HepG2 (cell line): ENCODE measurements around the gene PCSK7. TPM values are rescaled to one million over a fixed set of nuclear protein-coding genes. Genes with fewer than 3 reads are reported as not detected.

Experiments used
- FOXC1 ChIP-seq: sonication (generic); formaldehyde crosslinking; IDR thresholded peaks from 2 replicates; pipeline ENCODE4 v1.8.0; 2022; ENCODE audit warnings: mild to moderate bottlenecking, missing genetic modification reagents, borderline replicate concordance
- HCFC1 ChIP-seq: fragments of 150-350 bp; IDR thresholded peaks from 2 replicates; pipeline ENCODE4 v1.6.1; 2014; ENCODE audit warnings: low read depth, low read length
- KAT7 ChIP-seq: IDR thresholded peaks from 2 replicates; pipeline ENCODE4 v1.6.1; 2018; ENCODE audit warnings: borderline replicate concordance, missing compliant biosample characterization
- KDM6A ChIP-seq: IDR thresholded peaks from 2 replicates; pipeline ENCODE4 v1.6.1; 2016; ENCODE audit warnings: low read depth
- MIXL1 ChIP-seq: IDR thresholded peaks from 2 replicates; pipeline ENCODE4 v1.6.1; 2016
- MTA1 ChIP-seq: sonication (generic); formaldehyde crosslinking; IDR thresholded peaks from 2 replicates; pipeline ENCODE4 v1.4.0; 2020; ENCODE audit warnings: missing genetic modification reagents, mild to moderate bottlenecking, borderline replicate concordance
- MTA3 ChIP-seq: sonication (generic); formaldehyde crosslinking; IDR thresholded peaks from 2 replicates; pipeline ENCODE4 v1.4.0; 2020; ENCODE audit warnings: missing genetic modification reagents
- NFYB ChIP-seq: sonication (generic); formaldehyde crosslinking; IDR thresholded peaks from 2 replicates; pipeline ENCODE4 v1.4.0; 2020; ENCODE audit warnings: missing genetic modification reagents
- NFYC ChIP-seq: IDR thresholded peaks from 2 replicates; pipeline ENCODE4 v1.6.1; 2016; ENCODE audit warnings: missing genetic modification reagents, missing compliant biosample characterization
- NRL ChIP-seq: sonication (generic); formaldehyde crosslinking; IDR thresholded peaks from 2 replicates; pipeline ENCODE4 v1.5.0; 2020; ENCODE audit warnings: missing genetic modification reagents, mild to moderate bottlenecking, moderate library complexity, borderline replicate concordance
- PHF21A ChIP-seq: sonication (generic); formaldehyde crosslinking; IDR thresholded peaks from 2 replicates; pipeline ENCODE4 v1.5.0; 2020; ENCODE audit warnings: mild to moderate bottlenecking, missing genetic modification reagents
- TCF7L2 ChIP-seq: IDR thresholded peaks from 2 replicates; pipeline ENCODE4 v1.6.1; 2011; ENCODE audit warnings: mild to moderate bottlenecking, low read depth, low read length, moderate library complexity
- ZBTB38 ChIP-seq: sonication (generic); formaldehyde crosslinking; IDR thresholded peaks from 2 replicates; pipeline ENCODE4 v1.5.1; 2020; ENCODE audit warnings: mild to moderate bottlenecking, missing genetic modification reagents
- ZNF253 ChIP-seq: sonication (generic); formaldehyde crosslinking; IDR thresholded peaks from 2 replicates; pipeline ENCODE4 v1.8.0; 2022; ENCODE audit warnings: mild to moderate bottlenecking, missing genetic modification reagents, borderline replicate concordance
- ZNF350 ChIP-seq: sonication (generic); formaldehyde crosslinking; IDR thresholded peaks from 2 replicates; pipeline ENCODE4 v1.4.0; 2020; ENCODE audit warnings: mild to moderate bottlenecking, low read depth, missing genetic modification reagents, borderline replicate concordance
- ZNF614 ChIP-seq: IDR thresholded peaks from 2 replicates; pipeline ENCODE4 v1.6.1; 2018; ENCODE audit warnings: missing biosample characterization, missing genetic modification reagents, inconsistent platforms, borderline replicate concordance
- ZNF75D ChIP-seq: sonication (generic); formaldehyde crosslinking; IDR thresholded peaks from 2 replicates; pipeline ENCODE4 v1.8.1; 2023; ENCODE audit warnings: missing genetic modification reagents, mild to moderate bottlenecking, borderline replicate concordance
- ZNF761 ChIP-seq: sonication (generic); formaldehyde crosslinking; conservative IDR thresholded peaks from 2 replicates; pipeline ENCODE4 v1.4.0; 2020; ENCODE audit warnings: mild to moderate bottlenecking, missing genetic modification reagents
- ZNF777 ChIP-seq: sonication (generic); formaldehyde crosslinking; IDR thresholded peaks from 2 replicates; pipeline ENCODE4 v1.4.0; 2020; ENCODE audit warnings: missing genetic modification reagents
- polyA plus RNA-seq, 8 experiments: library from polyadenylated mRNA; depleted of rRNA in 3 of 8; stranded (reverse) in 7 of 8; unstranded in 1 of 8; fragments of >200 nt; fragmentation: Illumina TruSeq in 4 of 8; extraction: Trizol in 4 of 8; gene quantifications; 2 replicates each; pipeline versions ENCODE4 v1.2.1 to v1.2.3, GENCODE V29; 2011 to 2016; ENCODE audit warnings: low read depth in 4 of 8, missing spikeins in 1 of 8, mixed read lengths in 1 of 8; ENCODE audit not compliant: insufficient read depth in 1 of 8
- total RNA-seq, 5 experiments: library from RNA; depleted of rRNA; stranded (reverse); fragments of >200 nt; fragmentation: Illumina TruSeq; extraction: Trizol; gene quantifications; 2 replicates each; pipeline ENCODE4 v1.2.3, GENCODE V29; 2016; ENCODE audit warnings: low read depth in 1 of 5
- TF ChIP-seq, protein P1 (sequence below): sonication (generic); formaldehyde crosslinking; IDR thresholded peaks from 2 replicates; pipeline ENCODE4 v1.4.0; 2020; ENCODE audit warnings: mild to moderate bottlenecking, missing genetic modification reagents, borderline replicate concordance
- TF ChIP-seq, protein P2 (sequence below): sonication (generic); formaldehyde crosslinking; IDR thresholded peaks from 2 replicates; pipeline ENCODE4 v1.4.0; 2020; ENCODE audit warnings: missing genetic modification reagents
- TF ChIP-seq, protein P3 (sequence below): sonication (generic); formaldehyde crosslinking; IDR thresholded peaks from 2 replicates; pipeline ENCODE4 v1.8.0; 2022; ENCODE audit warnings: mild to moderate bottlenecking, missing genetic modification reagents, moderate library complexity
- TF ChIP-seq, protein P4 (sequence below): sonication (generic); formaldehyde crosslinking; IDR thresholded peaks from 2 replicates; pipeline ENCODE4 v1.8.1; 2023; ENCODE audit warnings: missing genetic modification reagents, inconsistent platforms, borderline replicate concordance

Gene PCSK7
- total and polyA plus RNA-seq, 2 of the 13 experiments (the other 11 are each of a cell fraction or from before 2014, with no cell fraction given): 13.4 to 13.8 TPM

DNA sequence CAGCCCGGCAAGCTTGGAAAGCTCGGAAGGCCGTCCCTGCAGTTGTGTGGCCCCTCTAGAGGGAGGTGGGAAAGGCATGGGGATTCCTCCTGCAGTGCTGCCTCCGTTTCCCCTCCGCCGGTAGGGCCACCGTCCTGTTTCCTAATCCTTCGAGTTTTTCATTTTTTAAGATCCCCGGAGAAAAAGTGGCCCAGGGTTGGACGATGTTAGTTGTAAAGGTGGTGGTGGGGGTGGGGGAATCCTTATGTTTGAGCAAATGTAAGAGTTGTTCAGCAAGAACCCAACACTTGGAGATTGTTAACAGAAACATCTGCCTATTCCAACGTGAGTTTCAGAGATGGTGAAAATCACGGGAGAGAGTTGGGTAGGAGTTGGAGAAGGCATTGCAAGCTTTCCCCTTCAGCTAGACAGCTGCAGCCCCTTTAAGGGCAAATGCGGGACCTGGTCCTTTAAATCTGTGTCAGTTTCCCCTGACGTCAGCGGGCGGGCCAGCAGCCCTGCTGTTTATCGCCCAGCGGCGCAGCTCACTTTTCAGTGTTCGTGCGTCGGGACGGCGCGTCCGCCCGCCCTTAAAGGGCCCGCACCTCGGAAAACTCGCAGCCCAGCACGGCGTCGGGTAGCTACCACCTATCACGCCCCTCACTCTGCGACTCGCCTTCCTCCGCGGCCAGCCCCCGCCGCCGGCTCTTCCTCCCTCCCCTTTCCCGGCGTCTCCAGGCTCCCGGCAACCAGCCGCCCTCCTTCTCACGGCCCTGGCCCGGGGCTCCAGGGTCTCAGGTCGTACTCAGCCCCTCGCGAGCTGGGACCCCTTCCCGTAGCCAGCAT is 53.5 kb downstream of the PCSK7 start, which contains the start of gene SIDT2 (continued):
- TF ChIP-seq MTA3 (CRISPR knock-in tag): no peak
- TF ChIP-seq, protein P1, sequence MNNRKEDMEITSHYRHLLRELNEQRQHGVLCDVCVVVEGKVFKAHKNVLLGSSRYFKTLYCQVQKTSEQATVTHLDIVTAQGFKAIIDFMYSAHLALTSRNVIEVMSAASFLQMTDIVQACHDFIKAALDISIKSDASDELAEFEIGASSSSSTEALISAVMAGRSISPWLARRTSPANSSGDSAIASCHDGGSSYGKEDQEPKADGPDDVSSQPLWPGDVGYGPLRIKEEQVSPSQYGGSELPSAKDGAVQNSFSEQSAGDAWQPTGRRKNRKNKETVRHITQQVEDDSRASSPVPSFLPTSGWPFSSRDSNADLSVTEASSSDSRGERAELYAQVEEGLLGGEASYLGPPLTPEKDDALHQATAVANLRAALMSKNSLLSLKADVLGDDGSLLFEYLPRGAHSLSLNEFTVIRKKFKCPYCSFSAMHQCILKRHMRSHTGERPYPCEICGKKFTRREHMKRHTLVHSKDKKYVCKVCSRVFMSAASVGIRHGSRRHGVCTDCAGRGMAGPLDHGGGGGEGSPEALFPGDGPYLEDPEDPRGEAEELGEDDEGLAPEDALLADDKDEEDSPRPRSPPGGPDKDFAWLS: no peak
- TF ChIP-seq, protein P2, sequence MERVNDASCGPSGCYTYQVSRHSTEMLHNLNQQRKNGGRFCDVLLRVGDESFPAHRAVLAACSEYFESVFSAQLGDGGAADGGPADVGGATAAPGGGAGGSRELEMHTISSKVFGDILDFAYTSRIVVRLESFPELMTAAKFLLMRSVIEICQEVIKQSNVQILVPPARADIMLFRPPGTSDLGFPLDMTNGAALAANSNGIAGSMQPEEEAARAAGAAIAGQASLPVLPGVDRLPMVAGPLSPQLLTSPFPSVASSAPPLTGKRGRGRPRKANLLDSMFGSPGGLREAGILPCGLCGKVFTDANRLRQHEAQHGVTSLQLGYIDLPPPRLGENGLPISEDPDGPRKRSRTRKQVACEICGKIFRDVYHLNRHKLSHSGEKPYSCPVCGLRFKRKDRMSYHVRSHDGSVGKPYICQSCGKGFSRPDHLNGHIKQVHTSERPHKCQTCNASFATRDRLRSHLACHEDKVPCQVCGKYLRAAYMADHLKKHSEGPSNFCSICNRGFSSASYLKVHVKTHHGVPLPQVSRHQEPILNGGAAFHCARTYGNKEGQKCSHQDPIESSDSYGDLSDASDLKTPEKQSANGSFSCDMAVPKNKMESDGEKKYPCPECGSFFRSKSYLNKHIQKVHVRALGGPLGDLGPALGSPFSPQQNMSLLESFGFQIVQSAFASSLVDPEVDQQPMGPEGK (CRISPR knock-in tag): peak; percentile 52
- TF ChIP-seq ZNF777: peak; percentile 93
- no peak for TF ChIP-seq NRL (CRISPR knock-in tag)
- TF ChIP-seq, protein P3, sequence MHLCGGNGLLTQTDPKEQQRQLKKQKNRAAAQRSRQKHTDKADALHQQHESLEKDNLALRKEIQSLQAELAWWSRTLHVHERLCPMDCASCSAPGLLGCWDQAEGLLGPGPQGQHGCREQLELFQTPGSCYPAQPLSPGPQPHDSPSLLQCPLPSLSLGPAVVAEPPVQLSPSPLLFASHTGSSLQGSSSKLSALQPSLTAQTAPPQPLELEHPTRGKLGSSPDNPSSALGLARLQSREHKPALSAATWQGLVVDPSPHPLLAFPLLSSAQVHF (CRISPR knock-in tag): no peak
- peak; percentile 65 for TF ChIP-seq NFYC (CRISPR knock-in tag)
- no peak for TF ChIP-seq HCFC1
- TF ChIP-seq TCF7L2: no peak
- TF ChIP-seq FOXC1 (CRISPR knock-in tag): no peak
- TF ChIP-seq ZNF75D (CRISPR knock-in tag): no peak
- TF ChIP-seq ZNF350 (CRISPR knock-in tag): no peak
- TF ChIP-seq MTA1 (CRISPR knock-in tag): no peak
- TF ChIP-seq ZBTB38: no peak
- TF ChIP-seq, protein P4, sequence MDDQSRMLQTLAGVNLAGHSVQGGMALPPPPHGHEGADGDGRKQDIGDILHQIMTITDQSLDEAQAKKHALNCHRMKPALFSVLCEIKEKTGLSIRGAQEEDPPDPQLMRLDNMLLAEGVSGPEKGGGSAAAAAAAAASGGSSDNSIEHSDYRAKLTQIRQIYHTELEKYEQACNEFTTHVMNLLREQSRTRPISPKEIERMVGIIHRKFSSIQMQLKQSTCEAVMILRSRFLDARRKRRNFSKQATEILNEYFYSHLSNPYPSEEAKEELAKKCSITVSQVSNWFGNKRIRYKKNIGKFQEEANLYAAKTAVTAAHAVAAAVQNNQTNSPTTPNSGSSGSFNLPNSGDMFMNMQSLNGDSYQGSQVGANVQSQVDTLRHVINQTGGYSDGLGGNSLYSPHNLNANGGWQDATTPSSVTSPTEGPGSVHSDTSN: no peak
- peak; percentile 82 for TF ChIP-seq NFYB (CRISPR knock-in tag)
- no peak; the same call in 1 of the 2 replicates for TF ChIP-seq KAT7
- TF ChIP-seq MIXL1 (CRISPR knock-in tag): no peak
- TF ChIP-seq KDM6A (CRISPR knock-in tag): no peak
- no peak for TF ChIP-seq ZNF761 (CRISPR knock-in tag)
- TF ChIP-seq ZNF614 (CRISPR knock-in tag): no peak
- TF ChIP-seq ZNF253: no peak
- TF ChIP-seq PHF21A (CRISPR knock-in tag): peak; percentile 15; the same call in 1 of the 2 replicates
